ENCODE results near the gene VAMP8.

VAMP8 gene

GRCh38 chr2:85580206-85580605, 2.8 kb downstream of the VAMP8 start:
- TF ChIP-seq CTCF (conservative IDR thresholded peaks at IDR 0.05; ENCODE audit: control insufficient read depth, insufficient read depth, low read depth, low read length) = no peak
- H3K4me3 ChIP-seq (ENCODE audit: control insufficient read depth, low read depth, low read length) = no peak overlapping the region
- DNase-seq (ENCODE audit: low read depth) = no peak

- H3K4me3 ChIP-seq (ENCODE audit: control insufficient read depth, low read depth, low read length) = no peak overlapping the region
- TF ChIP-seq CTCF (conservative IDR thresholded peaks at IDR 0.05; ENCODE audit: control insufficient read depth, insufficient read depth, low read depth, low read length) = no peak
- DNase-seq (ENCODE audit: low read depth) = no peak
These were observed 5.1 kb downstream of the VAMP8 start for GRCh38 chr2:85582492-85582891.

- DNase-seq (ENCODE audit: low read depth) = no peak
- no peak for TF ChIP-seq CTCF (conservative IDR thresholded peaks at IDR 0.05; ENCODE audit: control insufficient read depth, insufficient read depth, low read depth, low read length)
- H3K4me3 ChIP-seq (ENCODE audit: control insufficient read depth, low read depth, low read length) = peak overlapping the region; percentile 42
These were observed 6.4 kb downstream of the VAMP8 start for GRCh38 chr2:85583667-85584353.

DNA sequence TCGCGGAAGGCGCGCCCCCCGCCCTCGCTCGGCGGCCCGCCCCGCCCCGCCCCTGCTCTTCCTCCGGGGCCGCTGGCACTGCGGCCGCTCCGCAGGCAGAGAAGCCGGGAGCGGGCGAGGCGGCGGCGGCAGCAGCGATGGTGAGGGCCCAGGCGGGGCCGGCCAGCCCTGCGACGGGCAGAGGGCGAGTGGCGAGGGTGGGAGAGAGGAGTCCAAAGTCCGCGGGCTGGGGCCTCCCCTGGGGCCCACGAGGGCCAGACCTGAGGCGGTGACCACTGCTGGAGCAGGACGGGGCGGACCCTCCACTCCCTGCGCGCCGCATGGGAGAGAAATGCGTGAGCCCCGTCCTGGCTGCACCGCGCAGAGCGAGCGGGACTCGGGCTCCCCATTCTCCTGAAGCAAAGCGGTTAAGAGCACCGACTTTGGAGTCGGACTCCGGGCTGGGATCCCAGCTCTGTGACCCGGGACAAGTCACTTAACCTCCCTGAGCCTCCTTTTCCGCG, 7.0 kb downstream of the VAMP8 start, which contains the start of gene VAMP5:
VAMP5 (plus strand) TSS at position 78 of the 503 bp plus-strand sequence; CDS start at position 138, 60 bp downstream.
- no peak for DNase-seq (ENCODE audit: low read depth)
- peak within 1 kb of the TSS; percentile 55 for H3K4me3 ChIP-seq (ENCODE audit: control insufficient read depth, low read depth, low read length)
- TF ChIP-seq CTCF (conservative IDR thresholded peaks at IDR 0.05; ENCODE audit: control insufficient read depth, insufficient read depth, low read depth, low read length) = no peak

GRCh38 chr2:85584857-85585780, 7.7 kb downstream of the VAMP8 start:
- H3K4me3 ChIP-seq (ENCODE audit: control insufficient read depth, low read depth, low read length) = peak overlapping the region; percentile 55
- no peak for TF ChIP-seq CTCF (conservative IDR thresholded peaks at IDR 0.05; ENCODE audit: control insufficient read depth, insufficient read depth, low read depth, low read length)
- DNase-seq (ENCODE audit: low read depth) = peak; percentile 78

GRCh38 chr2:85585781-85586105, 8.4 kb downstream of the VAMP8 start:
- H3K4me3 ChIP-seq (ENCODE audit: control insufficient read depth, low read depth, low read length) = no peak overlapping the region
- peak; percentile 66 for DNase-seq (ENCODE audit: low read depth)
- no peak for TF ChIP-seq CTCF (conservative IDR thresholded peaks at IDR 0.05; ENCODE audit: control insufficient read depth, insufficient read depth, low read depth, low read length)
